Measurements from ENCODE around the gene SLC24A3.

- TF ChIP-seq EZH2phosphoT487 (IDR thresholded peaks at IDR 0.05; ENCODE audit: borderline replicate concordance) (no peak), CTCF (conservative IDR thresholded peaks at IDR 0.05; ENCODE audit: low read length) (no peak)
Observed at GRCh38 chr20:19738951-19739350, 526.5 kb downstream of the SLC24A3 start.
